HTR-8/SVneo (cell line): ENCODE data around the gene IFNK.
"Not testable (repeated sequence)": the region's sequence is repeated elsewhere in the genome, so short reads cannot be mapped to it uniquely, and the experiment has no call there.

Experiments used
- DNase-seq: peaks from one replicate; pipeline ENCODE4 v3.0.0; 2011; ENCODE audit warnings: low spot score, mixed read lengths; ENCODE audit not compliant: insufficient read length
- FAIRE-seq: peaks from 2 replicates; lab custom pipeline; 2011; peaks lifted over from hg19 to GRCh38; lab: Jason Lieb, UNC

IFNK gene

GRCh38 chr9:27524236-27524635, at the start of gene IFNK:
IFNK (plus strand) TSS chr9:27524290; CDS start chr9:27524337, 47 bp downstream.
- DNase-seq (no peak), FAIRE-seq (no peak)

- no peak for FAIRE-seq
- DNase-seq: no peak
These were observed 49.8 kb upstream of the IFNK start for GRCh38 chr9:27474305-27474704.

GRCh38 chr9:27475057-27475595, 49.0 kb upstream of the IFNK start:
- no peak for DNase-seq
- FAIRE-seq: no peak

GRCh38 chr9:27476870-27477515, 47.1 kb upstream of the IFNK start:
- FAIRE-seq (no peak), DNase-seq (no peak)

GRCh38 chr9:27478322-27478721, 45.8 kb upstream of the IFNK start:
- DNase-seq: no peak
- no peak for FAIRE-seq

GRCh38 chr9:27482709-27483108, 41.4 kb upstream of the IFNK start:
- DNase-seq (no peak), FAIRE-seq (no peak)

- no peak for DNase-seq
- no peak for FAIRE-seq
These were observed 40.5 kb upstream of the IFNK start for GRCh38 chr9:27483576-27483975.

GRCh38 chr9:27485158-27485557, 38.9 kb upstream of the IFNK start:
- DNase-seq (no peak), FAIRE-seq (no peak)

DNA sequence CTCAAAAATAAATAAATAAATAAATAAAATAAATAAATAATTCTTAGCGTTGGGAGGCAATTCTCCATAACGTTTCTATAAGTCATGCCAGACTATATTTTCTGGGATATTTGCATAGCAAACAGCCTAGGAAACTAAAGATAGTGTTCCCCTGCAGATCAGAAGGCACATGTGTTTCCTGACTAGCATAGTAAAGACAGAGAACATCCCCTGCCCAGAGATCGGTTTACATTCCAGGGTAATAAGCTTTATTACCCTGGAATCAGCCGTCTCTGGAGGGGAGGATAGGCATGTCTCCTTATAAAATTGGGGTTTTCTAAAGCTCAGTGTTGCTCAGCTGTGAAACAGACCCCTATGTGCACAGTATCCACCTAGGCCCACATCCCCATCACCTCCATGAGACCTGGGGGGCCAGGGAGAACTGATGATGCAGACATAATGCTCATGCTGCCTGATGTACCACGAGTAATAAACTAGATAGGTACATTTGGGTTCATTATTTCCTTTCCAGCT, 36.9 kb upstream of the IFNK start:
- DNase-seq (no peak), FAIRE-seq (no peak)

GRCh38 chr9:27487927-27488326, 36.2 kb upstream of the IFNK start:
- no peak for FAIRE-seq
- DNase-seq: no peak

DNA sequence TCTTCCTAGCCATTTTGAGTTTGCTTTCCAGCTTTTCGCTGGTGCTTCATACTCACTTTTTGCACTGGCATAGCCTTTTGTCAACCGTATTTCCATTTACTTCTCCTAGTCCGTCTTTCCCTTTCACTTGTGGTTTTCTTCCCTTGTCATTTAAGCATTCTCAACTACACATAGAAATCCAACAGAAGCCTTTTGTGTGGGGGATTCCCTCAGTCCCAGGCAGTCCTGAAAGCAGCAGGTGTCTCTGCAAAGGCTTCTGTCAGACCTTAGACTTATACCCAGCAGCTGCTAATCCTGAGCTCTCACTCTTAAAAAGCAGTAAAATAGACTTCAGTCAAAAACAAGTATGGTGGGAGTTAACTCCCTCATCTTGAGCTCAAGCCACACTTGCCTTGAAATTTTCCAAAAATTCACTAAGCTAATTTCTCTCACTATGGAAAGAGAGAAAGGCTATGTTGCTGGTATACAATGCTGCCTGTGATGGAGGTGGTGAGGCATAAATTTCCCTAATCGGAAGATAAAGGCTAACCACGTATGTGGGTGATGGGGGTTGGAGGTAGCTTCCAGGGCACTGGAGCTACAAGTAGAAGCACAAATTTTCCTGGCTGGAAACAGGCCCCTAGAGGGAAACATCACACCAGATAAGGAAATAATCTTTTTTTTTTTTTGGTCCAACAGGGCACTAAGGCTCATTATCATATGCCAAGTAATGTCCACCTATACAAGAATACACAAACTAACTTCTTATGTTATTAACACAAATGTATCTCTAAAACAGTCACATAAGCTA, 34.8 kb upstream of the IFNK start:
- DNase-seq (no peak), FAIRE-seq (no peak)

DNA sequence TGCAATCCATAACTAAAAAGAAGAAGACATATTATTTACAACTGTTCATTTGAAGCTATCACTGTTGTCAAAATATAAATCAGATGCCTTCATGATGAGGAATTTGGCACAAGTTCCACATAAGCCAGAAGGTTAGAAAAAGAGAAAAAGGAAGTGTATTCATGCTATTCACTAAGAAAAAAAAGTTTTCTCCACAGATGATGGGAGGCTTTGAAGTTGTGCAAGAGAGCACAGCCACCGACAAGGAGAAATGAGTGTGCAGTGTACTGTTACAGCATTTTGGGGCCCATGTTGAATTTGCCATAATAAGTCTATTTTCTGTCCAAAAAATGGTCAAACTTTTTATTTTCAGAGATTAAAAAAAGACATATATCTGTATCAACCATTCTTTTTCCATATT, 32.9 kb upstream of the IFNK start:
- FAIRE-seq (no peak), DNase-seq (no peak)

DNA sequence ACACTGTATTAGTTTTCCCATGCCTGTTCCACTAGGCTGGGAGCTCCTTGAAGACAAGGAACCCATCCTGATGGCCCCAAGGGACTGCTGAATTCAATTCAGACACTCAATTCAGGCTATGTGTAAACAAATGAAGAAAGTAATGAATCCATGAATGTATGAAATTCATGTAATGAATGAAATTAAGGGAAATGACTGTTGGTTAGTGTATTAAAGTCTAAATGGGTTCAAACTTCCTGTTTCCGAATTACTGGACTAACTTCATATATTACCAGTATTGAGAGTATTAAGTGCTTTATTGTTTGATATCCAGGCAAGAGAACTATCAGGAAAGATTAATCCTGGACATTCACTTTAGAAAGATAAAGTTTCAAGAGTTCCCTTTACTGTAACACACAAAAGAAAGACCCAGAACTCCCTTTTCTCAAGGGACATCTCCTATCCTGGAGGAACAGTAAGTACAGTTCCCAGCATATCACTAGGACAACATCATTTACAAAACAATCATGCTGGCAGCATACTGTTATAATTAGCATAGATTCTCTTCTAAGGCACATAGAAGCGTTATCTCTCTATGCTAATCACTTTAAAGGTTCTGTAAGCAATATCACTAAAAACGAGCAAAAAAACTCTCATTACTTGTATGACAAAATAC, 28.5 kb upstream of the IFNK start:
- DNase-seq (no peak), FAIRE-seq (no peak)

GRCh38 chr9:27496135-27496504, 28.0 kb upstream of the IFNK start:
- FAIRE-seq (no peak), DNase-seq (no peak)

GRCh38 chr9:27497883-27498417, 26.1 kb upstream of the IFNK start:
- DNase-seq (no peak), FAIRE-seq (no peak)

- DNase-seq (peak; percentile 31), FAIRE-seq (no peak)
These were observed 24.6 kb upstream of the IFNK start for GRCh38 chr9:27499451-27499850.

GRCh38 chr9:27500902-27501301, 23.2 kb upstream of the IFNK start:
- not testable (repeated sequence) for DNase-seq, FAIRE-seq

GRCh38 chr9:27503623-27504022, 20.5 kb upstream of the IFNK start:
- DNase-seq (no peak), FAIRE-seq (no peak)

DNA sequence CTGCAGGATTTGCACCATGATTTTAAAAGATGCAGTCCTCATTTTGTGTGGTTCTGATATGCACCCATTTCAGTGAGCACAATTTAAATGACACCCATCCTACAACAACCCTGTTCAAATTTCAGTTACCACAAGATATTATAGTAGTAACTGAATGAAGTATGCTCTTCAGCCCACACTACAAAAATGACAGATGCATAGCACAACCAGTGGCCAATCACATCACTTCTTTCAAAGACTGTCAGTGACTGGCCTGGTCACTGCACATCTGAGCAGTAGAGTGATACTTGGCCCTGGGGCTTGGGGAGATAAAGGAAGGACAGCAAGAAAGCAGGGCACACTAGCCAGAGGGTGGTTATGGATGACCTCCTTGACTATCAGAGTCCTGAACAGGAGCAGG, 19.8 kb upstream of the IFNK start:
- DNase-seq (no peak), FAIRE-seq (no peak)

GRCh38 chr9:27505744-27506161, 18.3 kb upstream of the IFNK start:
- FAIRE-seq: no peak
- DNase-seq: no peak

GRCh38 chr9:27506981-27507380, 17.1 kb upstream of the IFNK start:
- DNase-seq (no peak), FAIRE-seq (no peak)
